ENCODE results near the gene CACNA1S. TPM values are rescaled to one million over a fixed set of nuclear protein-coding genes. Genes with fewer than 3 reads are reported as not detected.
A peak's percentile ranks its signal among the peaks of the same experiment; 100 is the strongest.

CACNA1S gene
- polyA plus RNA-seq, 1 of the 3 experiments (the other 2 are of a cell fraction) = not detected

DNA sequence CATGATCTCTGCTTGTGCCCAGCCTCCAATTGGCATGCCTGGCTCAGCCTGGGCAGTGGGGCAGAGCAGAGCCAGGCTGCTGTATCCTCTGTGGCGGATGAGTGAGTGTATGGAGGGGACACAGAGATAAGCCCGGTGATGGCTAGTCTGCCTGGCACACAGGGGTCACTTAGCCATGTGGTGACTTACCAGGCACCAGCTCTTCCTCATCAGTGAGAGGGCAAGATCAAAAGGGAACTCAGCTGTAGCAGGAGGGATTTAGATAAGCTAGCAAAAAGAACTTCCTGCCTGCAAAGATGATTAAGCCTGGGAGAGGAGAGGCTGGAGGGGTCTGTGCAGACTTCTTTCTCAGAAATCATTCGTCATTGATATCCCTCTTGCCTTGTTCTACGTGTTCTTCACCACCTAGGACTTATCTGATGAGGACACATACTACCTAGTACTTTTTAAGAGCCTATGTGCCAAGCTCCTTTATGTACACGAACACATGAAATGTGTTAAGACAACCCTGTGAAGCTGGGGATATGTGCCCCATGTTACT lies 96.6 kb downstream of the CACNA1S start:
- 30% methylated on average over 4 of the region's 5 CpGs for WGBS (ENCODE audit: low lambda C conversion rate)
- Histone ChIP-seq H2AFZ (ENCODE audit: low read depth) (no peak overlapping the region), H3K36me3 (replicated peaks in 1 of 2; ENCODE audit: control insufficient read depth in 1 of 2, insufficient read depth in 2 of 2, low read length in 1 of 2) (no peaks in the 10 kb centered on the region), H3K4me1 (ENCODE audit: control insufficient read depth in 1 of 2, insufficient read depth in 2 of 2, low read depth in 1 of 2, low read length in 1 of 2) (peaks cover 10 to 46% of the 10 kb centered on the region in 2 experiments; a peak in 3 of 4 replicates), H3K9ac (no peak overlapping the region), H3K9me2 (no peaks in the 10 kb centered on the region), H4K20me1 (ENCODE audit: insufficient read depth) (no peaks in the 10 kb centered on the region), H3F3A (replicated peaks; ENCODE audit: insufficient read depth) (no peaks in the 10 kb centered on the region), H3K27me3 (ENCODE audit: insufficient read depth) (no peaks in the 10 kb centered on the region), H3K79me2 (ENCODE audit: insufficient read depth) (no peaks in the 10 kb centered on the region), H3K27ac (ENCODE audit: low read depth in 2 of 2, low read length in 1 of 2) (peak overlapping the region in 1 of 2 experiments; percentile 58; a peak in 1 of 4 replicates), H3K4me3 (ENCODE audit: low read depth in 2 of 2, low read length in 1 of 2) (no peak overlapping the region; a peak in 1 of 4 replicates), H3K4me2 (peak overlapping the region; percentile 9), H3K9me3 (no peaks in the 10 kb centered on the region)
- POLR2A ChIA-PET = no interaction called here
- peak; percentile 85 for DNase-seq
- TF ChIP-seq EP300 (IDR thresholded peaks at IDR 0.05; ENCODE audit: borderline replicate concordance in 1 of 2, low read depth in 1 of 2, low read length in 1 of 2) (no peak), RCOR1 (IDR thresholded peaks at IDR 0.05; ENCODE audit: low read length) (0 out of 2 replicates have a peak, but pooled peaks have one; percentile 8), GATA2 (CRISPR knock-in tag; IDR thresholded peaks at IDR 0.05) (peak; percentile 71)
- CTCF ChIA-PET = interaction anchor here (0.8 to 6.2 kb wide), 11 partner anchors 10 to 239 kb away, joined by 3 to 40 read pairs (median 4); no protein-coding TSS in a partner anchor

DNA sequence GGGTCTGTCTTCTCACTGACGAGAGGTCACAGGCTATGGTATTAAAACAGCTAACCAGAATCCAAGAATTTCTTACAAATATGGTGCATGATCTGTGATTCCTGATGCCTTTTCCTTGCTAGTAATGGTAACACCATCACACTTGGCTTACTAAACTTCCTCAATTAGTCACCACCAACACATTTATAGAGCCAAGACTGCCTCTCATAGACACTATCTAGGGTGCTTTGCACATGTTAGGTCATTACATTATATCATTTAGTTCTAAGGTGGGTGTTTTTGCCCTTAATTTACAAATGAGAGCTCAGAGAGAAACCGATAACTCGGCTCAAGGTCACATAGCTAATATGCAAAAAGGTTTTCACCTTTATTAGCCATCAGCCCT lies 97.4 kb downstream of the CACNA1S start:
- H3K4me1 ChIP-seq (ENCODE audit: control insufficient read depth in 1 of 2, insufficient read depth in 2 of 2, low read depth in 1 of 2, low read length in 1 of 2) = peaks cover 10 to 46% of the 10 kb centered on the region in 2 experiments; a peak in 3 of 4 replicates
- no peak overlapping the region for H2AFZ ChIP-seq (ENCODE audit: low read depth)
- H3K27ac ChIP-seq (ENCODE audit: low read depth in 2 of 2, low read length in 1 of 2) = no peak overlapping the region; a peak in 1 of 4 replicates
- POLR2A ChIA-PET = no interaction called here
- H4K20me1 ChIP-seq (ENCODE audit: insufficient read depth) = no peaks in the 10 kb centered on the region
- no peaks in the 10 kb centered on the region for H3K9me3 ChIP-seq
- no peaks in the 10 kb centered on the region for H3F3A ChIP-seq (replicated peaks; ENCODE audit: insufficient read depth)
- TF ChIP-seq POLR2AphosphoS5 (IDR thresholded peaks at IDR 0.05; ENCODE audit: low read depth, low read length) (no peak), YY1 (IDR thresholded peaks at IDR 0.05; ENCODE audit: low read depth) (no peak), RCOR1 (IDR thresholded peaks at IDR 0.05; ENCODE audit: low read length) (no peak), TCF12 (IDR thresholded peaks at IDR 0.05) (no peak), JUND (IDR thresholded peaks at IDR 0.05) (no peak), ELF1 (IDR thresholded peaks at IDR 0.05) (no peak), NFIC (IDR thresholded peaks at IDR 0.05; ENCODE audit: borderline replicate concordance) (no peak)
- TF ChIP-seq, protein P1, sequence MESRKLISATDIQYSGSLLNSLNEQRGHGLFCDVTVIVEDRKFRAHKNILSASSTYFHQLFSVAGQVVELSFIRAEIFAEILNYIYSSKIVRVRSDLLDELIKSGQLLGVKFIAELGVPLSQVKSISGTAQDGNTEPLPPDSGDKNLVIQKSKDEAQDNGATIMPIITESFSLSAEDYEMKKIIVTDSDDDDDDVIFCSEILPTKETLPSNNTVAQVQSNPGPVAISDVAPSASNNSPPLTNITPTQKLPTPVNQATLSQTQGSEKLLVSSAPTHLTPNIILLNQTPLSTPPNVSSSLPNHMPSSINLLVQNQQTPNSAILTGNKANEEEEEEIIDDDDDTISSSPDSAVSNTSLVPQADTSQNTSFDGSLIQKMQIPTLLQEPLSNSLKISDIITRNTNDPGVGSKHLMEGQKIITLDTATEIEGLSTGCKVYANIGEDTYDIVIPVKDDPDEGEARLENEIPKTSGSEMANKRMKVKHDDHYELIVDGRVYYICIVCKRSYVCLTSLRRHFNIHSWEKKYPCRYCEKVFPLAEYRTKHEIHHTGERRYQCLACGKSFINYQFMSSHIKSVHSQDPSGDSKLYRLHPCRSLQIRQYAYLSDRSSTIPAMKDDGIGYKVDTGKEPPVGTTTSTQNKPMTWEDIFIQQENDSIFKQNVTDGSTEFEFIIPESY (IDR thresholded peaks at IDR 0.05; ENCODE audit: borderline replicate concordance, low read depth) = no peak
- TF ChIP-seq, protein P2, sequence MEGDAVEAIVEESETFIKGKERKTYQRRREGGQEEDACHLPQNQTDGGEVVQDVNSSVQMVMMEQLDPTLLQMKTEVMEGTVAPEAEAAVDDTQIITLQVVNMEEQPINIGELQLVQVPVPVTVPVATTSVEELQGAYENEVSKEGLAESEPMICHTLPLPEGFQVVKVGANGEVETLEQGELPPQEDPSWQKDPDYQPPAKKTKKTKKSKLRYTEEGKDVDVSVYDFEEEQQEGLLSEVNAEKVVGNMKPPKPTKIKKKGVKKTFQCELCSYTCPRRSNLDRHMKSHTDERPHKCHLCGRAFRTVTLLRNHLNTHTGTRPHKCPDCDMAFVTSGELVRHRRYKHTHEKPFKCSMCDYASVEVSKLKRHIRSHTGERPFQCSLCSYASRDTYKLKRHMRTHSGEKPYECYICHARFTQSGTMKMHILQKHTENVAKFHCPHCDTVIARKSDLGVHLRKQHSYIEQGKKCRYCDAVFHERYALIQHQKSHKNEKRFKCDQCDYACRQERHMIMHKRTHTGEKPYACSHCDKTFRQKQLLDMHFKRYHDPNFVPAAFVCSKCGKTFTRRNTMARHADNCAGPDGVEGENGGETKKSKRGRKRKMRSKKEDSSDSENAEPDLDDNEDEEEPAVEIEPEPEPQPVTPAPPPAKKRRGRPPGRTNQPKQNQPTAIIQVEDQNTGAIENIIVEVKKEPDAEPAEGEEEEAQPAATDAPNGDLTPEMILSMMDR (IDR thresholded peaks at IDR 0.05) = no peak
- no peaks in the 10 kb centered on the region for H3K79me2 ChIP-seq (ENCODE audit: insufficient read depth)
- no peaks in the 10 kb centered on the region for H3K9me2 ChIP-seq
- H3K36me3 ChIP-seq (replicated peaks in 1 of 2; ENCODE audit: control insufficient read depth in 1 of 2, insufficient read depth in 2 of 2, low read length in 1 of 2) = no peaks in the 10 kb centered on the region
- H3K27me3 ChIP-seq (ENCODE audit: insufficient read depth) = no peaks in the 10 kb centered on the region
- H3K4me2 ChIP-seq = no peak overlapping the region
- no peak overlapping the region for H3K4me3 ChIP-seq (ENCODE audit: low read depth in 2 of 2, low read length in 1 of 2)
- 86% methylated on average over 3 of the region's 3 CpGs for WGBS (ENCODE audit: low lambda C conversion rate)
- no peak overlapping the region for H3K9ac ChIP-seq
- no peak for DNase-seq
- CTCF ChIA-PET = interaction anchor here (1.0 to 6.2 kb wide), 5 partner anchors 10 to 135 kb away, joined by 3 to 40 read pairs (median 3); no protein-coding TSS in a partner anchor

All from SK-N-SH (cell line).